Activated T-helper 9 cell treated with anti-CD3 and anti-CD28 coated beads, Interleukin-2, amount 50 U/mL, for 16 hours (primary cell): Measurements from ENCODE around the gene CACNG5.
"Not testable (repeated sequence)": the region's sequence is repeated elsewhere in the genome, so short reads cannot be mapped to it uniquely, and the experiment has no call there.

Experiments used
- DNase-seq: peaks from one replicate; pipeline ENCODE4 v3.0.0-alpha.2; 2020; ENCODE audit warnings: low read depth

Gene CACNG5

GRCh38 chr17:66849851-66850580, 15.1 kb downstream of the CACNG5 start:
- no peak for DNase-seq

- DNase-seq = no peak
Observed at GRCh38 chr17:66850692-66851091, 15.8 kb downstream of the CACNG5 start.

- no peak for DNase-seq
Observed at GRCh38 chr17:66855204-66855603, 20.3 kb downstream of the CACNG5 start.

GRCh38 chr17:66858226-66859083, 23.5 kb downstream of the CACNG5 start:
- no peak for DNase-seq

GRCh38 chr17:66859353-66859752, 24.4 kb downstream of the CACNG5 start:
- DNase-seq = no peak

- no peak for DNase-seq
Observed at GRCh38 chr17:66860204-66860603, 25.3 kb downstream of the CACNG5 start.

GRCh38 chr17:66863820-66864219, 28.9 kb downstream of the CACNG5 start:
- DNase-seq = no peak

GRCh38 chr17:66865151-66865550, 30.2 kb downstream of the CACNG5 start:
- DNase-seq = no peak

- no peak for DNase-seq
Observed at GRCh38 chr17:66873962-66874361, 39.0 kb downstream of the CACNG5 start.

- DNase-seq = no peak
Observed at GRCh38 chr17:66884931-66885330, 50.0 kb downstream of the CACNG5 start.

GRCh38 chr17:66885417-66885816, 50.5 kb downstream of the CACNG5 start:
- no peak for DNase-seq

GRCh38 chr17:66889480-66890230, 54.7 kb downstream of the CACNG5 start:
- DNase-seq = no peak

GRCh38 chr17:66892246-66892645, 57.3 kb downstream of the CACNG5 start:
- no peak for DNase-seq

GRCh38 chr17:66893382-66893781, 58.5 kb downstream of the CACNG5 start:
- no peak for DNase-seq

- DNase-seq = no peak
Observed at GRCh38 chr17:66893863-66894262, 58.9 kb downstream of the CACNG5 start.

- no peak for DNase-seq
Observed at GRCh38 chr17:66897141-66897540, 62.2 kb downstream of the CACNG5 start.

- DNase-seq = no peak
Observed at GRCh38 chr17:66898536-66898935, 63.6 kb downstream of the CACNG5 start.

GRCh38 chr17:66900126-66901010, 65.5 kb downstream of the CACNG5 start:
- DNase-seq = no peak

GRCh38 chr17:66903296-66903695, 68.4 kb downstream of the CACNG5 start:
- DNase-seq = not testable (repeated sequence)

- no peak for DNase-seq
Observed at GRCh38 chr17:66903781-66904180, 68.9 kb downstream of the CACNG5 start.

GRCh38 chr17:66904760-66905624, 70.1 kb downstream of the CACNG5 start:
- no peak for DNase-seq
